ENCODE measurements around the gene OLFML3. TPM values are rescaled to one million over a fixed set of nuclear protein-coding genes. Genes with fewer than 3 reads are reported as not detected.

Gene OLFML3
- total RNA-seq, 1 experiment from 2014 or later: 171 TPM

GRCh38 chr1:113990961-113991360 is 11.7 kb downstream of the OLFML3 start:
- H3K4me3 Mint-ChIP-seq: no peak overlapping the region
- Histone ChIP-seq H3K9me3 (ENCODE audit: control insufficient read depth, low read depth, low read length) (peaks cover 7% of the 10 kb centered on the region), H2BK120ac (ENCODE audit: low read depth, low read length, poor library complexity, severe bottlenecking) (no peak overlapping the region), H3K9ac (ENCODE audit: extremely low read depth, insufficient read length, low read length) (no peak overlapping the region), H3K27me3 (ENCODE audit: insufficient read depth, low read length) (no peaks in the 10 kb centered on the region), H3T11ph (ENCODE audit: low read length) (no peak overlapping the region), H3K4me1 (ENCODE audit: insufficient read depth, low read length) (no peaks in the 10 kb centered on the region), H3K18ac (ENCODE audit: insufficient read length, low read depth, low read length) (no peak overlapping the region), H3K27ac (ENCODE audit: insufficient read length, low read depth, low read length) (no peak overlapping the region), H2BK15ac (ENCODE audit: low read depth, low read length) (no peak overlapping the region), H4K20me1 (ENCODE audit: control insufficient read depth, insufficient read depth, insufficient read length) (no peaks in the 10 kb centered on the region), H2AFZ (ENCODE audit: low read length) (no peak overlapping the region), H2BK20ac (ENCODE audit: low read depth, low read length, poor library complexity, severe bottlenecking) (no peak overlapping the region), H3K23ac (ENCODE audit: insufficient read length, low read depth, low read length) (no peak overlapping the region), H2AK5ac (ENCODE audit: insufficient read length, low read length) (no peak overlapping the region), H4K8ac (replicated peaks; ENCODE audit: insufficient read length, low read depth, low read length) (no peak overlapping the region), H3K4ac (ENCODE audit: low read depth, low read length) (no peak overlapping the region), H4K91ac (ENCODE audit: insufficient read length, low read depth, low read length) (no peak overlapping the region), H2BK12ac (ENCODE audit: insufficient read length, low read depth, low read length) (no peak overlapping the region), H3K23me2 (ENCODE audit: insufficient read length, low read depth, low read length, poor library complexity, severe bottlenecking) (no peaks in the 10 kb centered on the region), H3K14ac (ENCODE audit: insufficient read depth, low read length) (no peak overlapping the region), H3K56ac (ENCODE audit: insufficient read length, low read depth, low read length) (no peak overlapping the region), H3K79me1 (ENCODE audit: insufficient read depth, low read depth, low read length, poor library complexity, severe bottlenecking) (no peaks in the 10 kb centered on the region), H3K79me2 (ENCODE audit: insufficient read depth, low read length) (no peaks in the 10 kb centered on the region), H3K4me2 (ENCODE audit: insufficient read depth, insufficient read length, low read length) (no peak overlapping the region), H4K5ac (ENCODE audit: insufficient read length, low read depth, low read length) (no peak overlapping the region), H2BK5ac (ENCODE audit: insufficient read length, low read length) (no peak overlapping the region)
- H3K4me1 Mint-ChIP-seq: peaks cover 3 to 4% of the 10 kb centered on the region in 2 experiments; a peak in 3 of 4 replicates
- H3K36me3 Mint-ChIP-seq (ENCODE audit: insufficient read depth in 1 of 3, low read depth in 3 of 3): peaks cover 28 to 43% (median 37%) of the 10 kb centered on the region in 3 experiments
- WGBS (ENCODE audit: extremely low coverage, insufficient read length, low lambda C conversion rate): no CpG with 5 or more reads among the region's 4 CpGs
- peaks cover 34 to 42% of the 10 kb centered on the region in 2 experiments for H3K9me3 Mint-ChIP-seq
- no peak for TF ChIP-seq CTCF (conservative IDR thresholded peaks at IDR 0.05)
- peaks cover 10% of the 10 kb centered on the region for H3K27me3 Mint-ChIP-seq (ENCODE audit: low read depth)
- no peak for DNase-seq
- no peak overlapping the region for H3K27ac Mint-ChIP-seq

Data from H9 (cell line).